Parathyroid adenoma (tissue), 2 donors: Measurements from ENCODE around the gene PTPRZ1.
A peak's percentile ranks its signal among the peaks of the same experiment; 100 is the strongest.

ENCODE experiments used
- H2AFZ ChIP-seq: fragments of 300-600 bp; sonication (generic); one replicate; pipeline ENCODE4 v1.7.0; 2017; ENCODE audit warnings: antibody characterized with exemption, mild to moderate bottlenecking
- H3K27ac ChIP-seq: fragments of 300-600 bp; sonication (generic); one replicate; pipeline ENCODE4 v1.7.0; 2017
- H3K27me3 ChIP-seq: fragments of 300-600 bp; sonication (generic); one replicate; pipeline ENCODE4 v1.7.0; 2017; ENCODE audit warnings: low read length; ENCODE audit not compliant: control insufficient read depth, insufficient read depth
- H3K36me3 ChIP-seq: fragments of 300-600 bp; sonication (generic); one replicate; pipeline ENCODE4 v1.7.0; 2017; ENCODE audit warnings: low read length; ENCODE audit not compliant: control insufficient read depth, insufficient read depth
- H3K4me1 ChIP-seq: fragments of 300-600 bp; sonication (generic); one replicate; pipeline ENCODE4 v1.7.0; 2017; ENCODE audit warnings: control low read depth
- H3K4me2 ChIP-seq: fragments of 300-600 bp; sonication (generic); one replicate; pipeline ENCODE4 v1.7.0; 2017; ENCODE audit warnings: low read length
- H3K4me3 ChIP-seq: fragments of 300-600 bp; sonication (generic); one replicate; pipeline ENCODE4 v1.7.0; 2017; ENCODE audit warnings: low read depth, low read length
- H3K79me2 ChIP-seq: fragments of 300-600 bp; sonication (generic); one replicate; pipeline ENCODE4 v1.7.0; 2017; ENCODE audit warnings: control low read depth
- H3K9ac ChIP-seq: fragments of 300-600 bp; sonication (generic); one replicate; pipeline ENCODE4 v1.7.0; 2017; ENCODE audit warnings: mild to moderate bottlenecking
- H3K9me3 ChIP-seq: fragments of 300-600 bp; sonication (generic); one replicate; pipeline ENCODE4 v1.7.0; 2017; ENCODE audit warnings: low read length; ENCODE audit not compliant: control insufficient read depth
- TF ChIP-seq, protein P1 (sequence below): fragments of 300-600 bp; sonication (generic); IDR thresholded peaks from one replicate; pipeline ENCODE4 v1.7.0; 2017; ENCODE audit warnings: antibody characterized with exemption, mild to moderate bottlenecking
- donor health status: primary hyperparathyroidism.

Gene PTPRZ1

DNA sequence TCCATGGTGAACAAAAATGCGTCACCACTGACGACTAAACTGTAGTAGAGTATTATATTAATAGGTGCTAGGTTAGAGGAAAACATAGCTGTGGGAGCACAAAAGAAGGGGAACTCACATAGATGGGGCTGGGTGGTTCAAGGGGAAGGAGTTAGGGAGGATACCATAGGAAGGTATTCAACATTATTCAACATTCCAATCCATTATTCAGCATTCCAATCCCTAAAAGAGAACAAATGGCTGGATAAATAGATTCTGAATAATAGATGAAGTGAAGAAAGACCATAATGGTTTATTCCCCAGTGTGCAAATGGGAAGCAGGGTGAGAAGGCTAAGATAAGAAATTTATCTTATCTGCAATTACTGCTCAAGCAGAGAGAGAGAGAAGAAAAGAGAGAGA is 209.7 kb downstream of the PTPRZ1 start:
- H3K36me3 ChIP-seq, result no peaks in the 10 kb centered on the region

DNA sequence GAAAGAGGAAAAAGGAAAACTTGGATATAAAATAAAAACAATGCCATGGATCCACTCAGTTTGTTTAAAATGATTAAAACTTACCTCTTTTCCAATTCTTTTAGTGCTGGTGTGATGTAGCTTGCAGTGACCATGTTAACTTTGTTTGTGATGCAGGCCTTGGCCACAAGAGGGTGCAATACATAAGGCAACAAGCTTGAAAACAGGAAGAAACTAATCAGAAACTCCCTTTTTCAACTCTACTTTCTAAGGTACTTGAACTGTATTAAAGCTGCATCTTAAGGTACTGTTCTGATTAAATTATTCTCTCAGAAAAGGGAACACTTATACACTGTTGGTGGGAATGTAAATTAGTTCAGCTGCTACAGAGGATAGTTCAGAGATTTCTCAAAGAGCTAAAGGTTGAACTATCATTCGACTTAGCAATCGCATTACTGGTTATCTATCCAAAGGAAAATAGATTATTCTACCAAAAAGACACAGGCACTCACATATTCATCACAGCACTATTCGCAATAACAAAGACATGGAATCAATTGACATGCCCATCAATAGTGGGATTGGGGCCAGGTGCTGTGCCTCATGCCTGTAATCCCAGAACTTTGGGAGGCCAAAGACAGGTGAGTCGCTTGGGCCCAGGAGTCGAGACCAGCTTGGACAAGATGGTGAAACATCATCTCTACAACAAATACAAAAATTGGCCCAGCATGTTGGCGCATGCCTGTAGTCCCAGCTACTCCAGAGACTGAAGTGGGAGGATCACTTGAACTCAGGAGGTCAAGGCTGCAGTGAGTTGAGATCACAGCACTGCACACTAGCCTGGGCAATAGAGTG is 220.2 kb downstream of the PTPRZ1 start:
- TF ChIP-seq, protein P1, sequence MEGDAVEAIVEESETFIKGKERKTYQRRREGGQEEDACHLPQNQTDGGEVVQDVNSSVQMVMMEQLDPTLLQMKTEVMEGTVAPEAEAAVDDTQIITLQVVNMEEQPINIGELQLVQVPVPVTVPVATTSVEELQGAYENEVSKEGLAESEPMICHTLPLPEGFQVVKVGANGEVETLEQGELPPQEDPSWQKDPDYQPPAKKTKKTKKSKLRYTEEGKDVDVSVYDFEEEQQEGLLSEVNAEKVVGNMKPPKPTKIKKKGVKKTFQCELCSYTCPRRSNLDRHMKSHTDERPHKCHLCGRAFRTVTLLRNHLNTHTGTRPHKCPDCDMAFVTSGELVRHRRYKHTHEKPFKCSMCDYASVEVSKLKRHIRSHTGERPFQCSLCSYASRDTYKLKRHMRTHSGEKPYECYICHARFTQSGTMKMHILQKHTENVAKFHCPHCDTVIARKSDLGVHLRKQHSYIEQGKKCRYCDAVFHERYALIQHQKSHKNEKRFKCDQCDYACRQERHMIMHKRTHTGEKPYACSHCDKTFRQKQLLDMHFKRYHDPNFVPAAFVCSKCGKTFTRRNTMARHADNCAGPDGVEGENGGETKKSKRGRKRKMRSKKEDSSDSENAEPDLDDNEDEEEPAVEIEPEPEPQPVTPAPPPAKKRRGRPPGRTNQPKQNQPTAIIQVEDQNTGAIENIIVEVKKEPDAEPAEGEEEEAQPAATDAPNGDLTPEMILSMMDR, result peak; percentile 83
- no peak overlapping the region for H3K9ac ChIP-seq
- H3K9me3 ChIP-seq, result no peaks in the 10 kb centered on the region
- H3K27ac ChIP-seq, result no peak overlapping the region
- no peaks in the 10 kb centered on the region for H3K4me1 ChIP-seq
- H3K4me3 ChIP-seq, result no peak overlapping the region
- H2AFZ ChIP-seq, result no peak overlapping the region
- no peaks in the 10 kb centered on the region for H3K27me3 ChIP-seq
- H3K4me2 ChIP-seq, result no peak overlapping the region
- no peaks in the 10 kb centered on the region for H3K36me3 ChIP-seq
- no peaks in the 10 kb centered on the region for H3K79me2 ChIP-seq

More for the DNA sequence above, 209.7 kb downstream of the PTPRZ1 start:
- Histone ChIP-seq H2AFZ (no peak overlapping the region), H3K4me1 (no peaks in the 10 kb centered on the region), H3K4me3 (no peak overlapping the region), H3K27ac (no peak overlapping the region), H3K27me3 (no peaks in the 10 kb centered on the region), H3K4me2 (no peak overlapping the region), H3K9ac (no peak overlapping the region), H3K79me2 (no peaks in the 10 kb centered on the region), H3K9me3 (no peaks in the 10 kb centered on the region)
- TF ChIP-seq, protein P1, result no peak

DNA sequence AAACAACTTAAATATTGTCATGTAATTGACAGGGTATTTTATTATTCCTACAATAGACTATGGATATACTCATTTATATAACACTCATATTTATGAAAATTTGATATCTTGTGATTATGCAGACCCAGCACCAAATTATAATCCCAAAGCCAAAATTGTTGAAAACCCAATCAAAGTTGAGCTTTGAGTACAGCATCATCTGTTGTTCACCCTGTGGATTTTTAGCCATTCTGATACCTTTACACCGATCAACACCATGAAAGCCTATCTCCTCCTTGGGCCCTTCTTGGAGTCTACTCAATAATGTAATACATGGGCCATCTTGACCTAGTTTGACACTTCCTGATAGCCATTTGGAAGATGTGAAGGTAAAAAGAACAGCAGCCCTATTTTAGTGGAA is 221.6 kb downstream of the PTPRZ1 start:
- no peak overlapping the region for H3K9ac ChIP-seq
- H2AFZ ChIP-seq, result no peak overlapping the region
- no peaks in the 10 kb centered on the region for H3K27me3 ChIP-seq
- H3K79me2 ChIP-seq, result no peaks in the 10 kb centered on the region
- H3K36me3 ChIP-seq, result no peaks in the 10 kb centered on the region
- H3K9me3 ChIP-seq, result no peaks in the 10 kb centered on the region
- H3K27ac ChIP-seq, result no peak overlapping the region
- TF ChIP-seq, protein P1, result no peak
- no peak overlapping the region for H3K4me2 ChIP-seq
- H3K4me3 ChIP-seq, result no peak overlapping the region
- H3K4me1 ChIP-seq, result no peaks in the 10 kb centered on the region

DNA sequence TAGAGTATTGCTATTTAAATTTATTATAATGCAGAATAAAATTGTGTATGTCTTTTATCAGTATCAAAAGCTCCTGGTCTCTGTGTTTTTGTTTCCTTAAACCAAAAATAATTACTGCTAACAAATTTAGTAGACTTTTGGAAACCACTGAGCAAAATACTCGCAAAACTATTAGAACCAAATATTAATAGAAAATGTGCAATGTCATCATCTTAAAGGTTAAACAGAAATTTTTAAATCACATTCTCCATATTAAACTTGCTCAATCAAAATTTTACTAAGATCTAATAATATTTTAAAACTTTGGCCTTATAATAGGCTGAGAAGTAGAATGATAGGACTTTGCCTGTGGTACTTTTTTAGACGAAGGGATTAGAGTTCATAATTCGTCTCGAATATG is 222.7 kb downstream of the PTPRZ1 start:
- no peaks in the 10 kb centered on the region for H3K9me3 ChIP-seq
- H3K9ac ChIP-seq, result no peak overlapping the region
- H3K79me2 ChIP-seq, result no peaks in the 10 kb centered on the region
- no peaks in the 10 kb centered on the region for H3K27me3 ChIP-seq
- H3K4me2 ChIP-seq, result no peak overlapping the region
- H3K36me3 ChIP-seq, result no peaks in the 10 kb centered on the region
- TF ChIP-seq, protein P1, result no peak
- no peak overlapping the region for H3K4me3 ChIP-seq
- no peak overlapping the region for H3K27ac ChIP-seq
- H3K4me1 ChIP-seq, result no peaks in the 10 kb centered on the region
- H2AFZ ChIP-seq, result no peak overlapping the region

DNA sequence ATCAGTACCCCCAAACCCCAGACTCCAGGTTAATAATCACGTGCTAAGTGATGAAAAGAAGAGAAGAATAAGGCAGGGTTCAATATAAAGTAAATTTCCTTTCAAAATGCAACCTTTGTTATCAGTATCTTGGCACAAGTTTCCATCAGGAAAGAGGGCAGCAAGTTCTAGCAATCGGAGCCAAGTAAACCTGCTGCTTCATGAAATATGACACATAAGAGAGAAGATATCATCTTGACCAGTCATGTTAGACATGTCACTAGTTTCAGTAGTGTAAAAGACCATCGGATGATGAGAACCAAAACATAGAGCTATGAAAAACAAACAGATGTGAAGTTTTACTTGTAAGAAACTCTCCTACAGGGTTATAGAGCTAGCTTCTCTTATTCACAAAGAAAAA is 227.1 kb downstream of the PTPRZ1 start:
- no peaks in the 10 kb centered on the region for H3K9me3 ChIP-seq
- no peak overlapping the region for H3K9ac ChIP-seq
- no peak overlapping the region for H3K27ac ChIP-seq
- no peaks in the 10 kb centered on the region for H3K36me3 ChIP-seq
- H3K27me3 ChIP-seq, result no peaks in the 10 kb centered on the region
- H3K4me2 ChIP-seq, result no peak overlapping the region
- H3K79me2 ChIP-seq, result no peaks in the 10 kb centered on the region
- TF ChIP-seq, protein P1, result no peak
- H3K4me3 ChIP-seq, result no peak overlapping the region
- no peaks in the 10 kb centered on the region for H3K4me1 ChIP-seq
- no peak overlapping the region for H2AFZ ChIP-seq
